IMR-90 (cell line): ENCODE results near the gene PTEN. TPM values are rescaled to one million over a fixed set of nuclear protein-coding genes. Genes with fewer than 3 reads are reported as not detected.

ENCODE experiments used
- BHLHE40 ChIP-seq: fragments of 150-350 bp; IDR thresholded peaks from 2 replicates; pipeline ENCODE4 v1.6.1; 2016; ENCODE audit warnings: mild to moderate bottlenecking, low read depth, low read length
- CTCF ChIP-seq: conservative IDR thresholded peaks from 2 replicates; pipeline ENCODE4 v1.5.1; 2012; ENCODE audit warnings: mild to moderate bottlenecking, low read depth, low read length, improper control_type of control experiment
- FOS ChIP-seq: fragments of 150-350 bp; IDR thresholded peaks from 2 replicates; pipeline ENCODE4 v1.6.1; 2016; ENCODE audit warnings: low read depth, low read length
- NFE2L2 ChIP-seq: fragments of 150-350 bp; IDR thresholded peaks from 2 replicates; pipeline ENCODE4 v1.6.1; 2016; ENCODE audit warnings: low read depth, mild to moderate bottlenecking, low read length
- POLR2A ChIP-seq: IDR thresholded peaks from 2 replicates; pipeline ENCODE4 v1.6.1; 2012; ENCODE audit warnings: mild to moderate bottlenecking, low read depth, low read length
- SMC3 ChIP-seq: fragments of 150-350 bp; IDR thresholded peaks from 2 replicates; pipeline ENCODE4 v1.6.1; 2016; ENCODE audit warnings: low read depth, mild to moderate bottlenecking, antibody characterized with exemption, low read length, moderate library complexity
- polyA plus RNA-seq, 3 experiments: library from polyadenylated mRNA; depleted of rRNA; stranded (reverse); fragments of >200 nt; gene quantifications; 2 replicates each; pipeline ENCODE4 v1.2.3, GENCODE V29; 2012; ENCODE audit warnings: low replicate concordance in 1 of 3
- total RNA-seq: library from RNA; depleted of rRNA; stranded (reverse); fragments of >200 nt; gene quantifications from 2 replicates; pipeline ENCODE4 v1.2.3, GENCODE V29; 2012

PTEN gene
- total and polyA plus RNA-seq, 2 of the 4 experiments (the other 2 are of a cell fraction), result 12.0 to 38.9 TPM

GRCh38 chr10:87861566-87861952 lies 1.9 kb upstream of the PTEN start (continued):
- TF ChIP-seq CTCF, result peak; percentile 45
- TF ChIP-seq NFE2L2, result no peak
- TF ChIP-seq FOS, result no peak; the same call in 1 of the 2 replicates
- TF ChIP-seq BHLHE40, result no peak
- TF ChIP-seq SMC3, result peak; percentile 36; the same call in 1 of the 2 replicates
- peak; percentile 4; the same call in 1 of the 2 replicates for TF ChIP-seq POLR2A
